NCI-H128 (cell line): ENCODE results near the gene LIPK.
"Not testable (repeated sequence)": the region's sequence is repeated elsewhere in the genome, so short reads cannot be mapped to it uniquely, and the experiment has no call there.

ENCODE experiments used
- DNase-seq: peaks from one replicate; lab custom pipeline; 2025; ENCODE audit not compliant: unreplicated experiment; lab: John Stamatoyannopoulos, UW

Gene LIPK, protein sequence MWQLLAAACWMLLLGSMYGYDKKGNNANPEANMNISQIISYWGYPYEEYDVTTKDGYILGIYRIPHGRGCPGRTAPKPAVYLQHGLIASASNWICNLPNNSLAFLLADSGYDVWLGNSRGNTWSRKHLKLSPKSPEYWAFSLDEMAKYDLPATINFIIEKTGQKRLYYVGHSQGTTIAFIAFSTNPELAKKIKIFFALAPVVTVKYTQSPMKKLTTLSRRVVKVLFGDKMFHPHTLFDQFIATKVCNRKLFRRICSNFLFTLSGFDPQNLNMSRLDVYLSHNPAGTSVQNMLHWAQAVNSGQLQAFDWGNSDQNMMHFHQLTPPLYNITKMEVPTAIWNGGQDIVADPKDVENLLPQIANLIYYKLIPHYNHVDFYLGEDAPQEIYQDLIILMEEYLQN

DNA sequence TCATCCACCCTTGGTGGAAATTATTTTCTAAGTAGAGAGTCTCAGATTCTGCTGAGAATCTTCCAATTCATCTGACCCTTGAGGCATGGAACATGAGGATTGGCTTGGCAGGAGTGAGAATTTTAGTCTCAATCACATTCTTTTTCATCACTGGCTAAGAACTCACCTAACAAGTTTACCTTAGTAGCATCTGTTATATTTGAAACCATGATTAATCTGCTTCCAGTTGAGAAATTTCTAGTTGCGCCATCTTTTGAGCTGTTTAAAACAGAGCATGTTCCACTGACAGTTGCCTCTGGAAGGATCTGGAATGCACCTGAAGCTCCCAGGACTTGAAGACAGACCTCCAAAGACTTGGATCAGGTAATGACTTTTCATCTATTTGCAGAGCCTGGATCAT lies at the start of gene LIPK:
Gene LIPK (plus strand): TSS at position 292 of the 400 bp plus-strand sequence. CDS start 18,295 bp downstream, outside the sequence.
- DNase-seq = no peak

DNA sequence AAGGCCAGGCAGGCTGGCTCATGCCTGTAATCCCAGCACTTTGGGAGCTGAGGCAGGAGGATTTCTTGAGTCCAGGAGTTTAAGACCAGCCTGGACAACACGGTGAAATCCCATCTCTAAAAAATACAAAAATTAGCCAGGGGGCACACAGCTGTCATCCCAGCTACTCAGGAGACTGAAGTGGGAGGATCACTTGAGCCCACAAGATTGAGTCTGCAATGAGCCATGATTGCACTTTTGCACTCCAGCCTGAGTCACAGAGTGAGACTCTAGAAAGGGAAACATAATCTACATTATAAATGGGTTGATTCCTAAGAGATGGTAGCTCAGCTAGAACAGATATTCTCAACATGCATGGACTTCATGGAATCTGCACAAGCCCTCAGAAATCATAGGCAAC lies 48.1 kb upstream of the LIPK start:
- DNase-seq = no peak

GRCh38 chr10:88659725-88660597 lies 46.1 kb upstream of the LIPK start:
- DNase-seq = no peak

DNA sequence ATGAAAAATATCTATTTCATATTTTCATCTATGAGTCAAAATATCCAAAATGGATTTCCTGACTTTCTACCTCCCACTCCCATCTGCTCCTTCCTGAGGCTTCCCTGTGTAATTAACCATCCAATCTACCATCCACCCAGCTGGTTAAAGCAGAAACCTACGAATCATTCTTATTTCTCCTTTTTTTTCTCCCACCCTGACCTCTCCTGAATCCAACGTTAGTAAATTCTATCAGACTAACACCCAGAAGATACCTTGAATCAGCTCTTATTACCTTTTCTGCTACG lies 45.5 kb upstream of the LIPK start:
- no peak for DNase-seq

- no peak for DNase-seq
These were observed 45.0 kb upstream of the LIPK start for GRCh38 chr10:88661018-88661417.

- DNase-seq = no peak
These were observed 44.5 kb upstream of the LIPK start for GRCh38 chr10:88661577-88661976.

DNA sequence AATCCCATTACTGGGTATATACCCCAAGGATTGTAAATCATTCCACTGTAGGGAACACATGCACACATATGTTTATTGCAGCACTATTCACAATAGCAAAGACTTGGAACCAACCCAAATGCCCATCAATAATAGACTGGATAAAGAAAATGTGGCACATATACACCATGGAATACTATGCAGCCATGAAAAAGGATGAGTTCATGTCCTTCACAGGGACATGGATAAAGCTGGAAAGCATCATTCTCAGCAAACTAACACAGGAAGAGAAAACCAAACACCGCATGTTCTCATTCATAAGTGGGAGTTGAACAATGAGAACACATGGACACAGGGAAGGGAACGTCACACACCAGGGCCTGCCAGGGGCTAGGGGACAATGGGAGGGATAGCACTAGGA lies 42.9 kb upstream of the LIPK start:
- DNase-seq = not testable (repeated sequence)

DNA sequence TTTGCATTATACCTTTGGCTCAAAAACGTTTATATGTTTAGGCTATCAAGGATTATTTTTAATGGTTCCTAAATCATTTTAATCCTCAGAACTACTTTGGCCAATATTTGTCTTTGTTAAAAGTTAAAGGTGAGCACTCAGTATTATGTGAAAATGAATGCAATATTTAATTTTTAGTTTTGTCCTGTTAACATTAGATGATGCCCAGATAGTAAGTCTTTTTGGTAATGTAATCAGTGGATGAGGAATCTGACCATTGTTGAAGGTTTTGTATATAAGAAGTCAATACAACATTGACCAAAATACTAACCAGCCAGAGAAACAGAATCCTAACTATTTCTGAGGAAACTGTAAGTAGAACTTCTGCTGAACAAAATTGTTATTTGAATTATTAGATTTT lies 41.9 kb upstream of the LIPK start, which contains the start of gene LIPF:
Gene LIPF (plus strand): TSS at position 301 of the 400 bp plus-strand sequence. CDS start 2,856 bp downstream, outside the sequence.
- no peak for DNase-seq

- DNase-seq = no peak
These were observed 37.6 kb upstream of the LIPK start for GRCh38 chr10:88668465-88668864.

- no peak for DNase-seq
These were observed 35.6 kb upstream of the LIPK start for GRCh38 chr10:88670497-88670896.

- DNase-seq = no peak
These were observed 34.0 kb upstream of the LIPK start for GRCh38 chr10:88672041-88672440.

GRCh38 chr10:88676283-88677060 lies 29.6 kb upstream of the LIPK start:
- DNase-seq = no peak

- no peak for DNase-seq
These were observed 25.1 kb upstream of the LIPK start for GRCh38 chr10:88680958-88681357.

- DNase-seq = no peak
These were observed 23.6 kb upstream of the LIPK start for GRCh38 chr10:88682491-88682890.

DNA sequence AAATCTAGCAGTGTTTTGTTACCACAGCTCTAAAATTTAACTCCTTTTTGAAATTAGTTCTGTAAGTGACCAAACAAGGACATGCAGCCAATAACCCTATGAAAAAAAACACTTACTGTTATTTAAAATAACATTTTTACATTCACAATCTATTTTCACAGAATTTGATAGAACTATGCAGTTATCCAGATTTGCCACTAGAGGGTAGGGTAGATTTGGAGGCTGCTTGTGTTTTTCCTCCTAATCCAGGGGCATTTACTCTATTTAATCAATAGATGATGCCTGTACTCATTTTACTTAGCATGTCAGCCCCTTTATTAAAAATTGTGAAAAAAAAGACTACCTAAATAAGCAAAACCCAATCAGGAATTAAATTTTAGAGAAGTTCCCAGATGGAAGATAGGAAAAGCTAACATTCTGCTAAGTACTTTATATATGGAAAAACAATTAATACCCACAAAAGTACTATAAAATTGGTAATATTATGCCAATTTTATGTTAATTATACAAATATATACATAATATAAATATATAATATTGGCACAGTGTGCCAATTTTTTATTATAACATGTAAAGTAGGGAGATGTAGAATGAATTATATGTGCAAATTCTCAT lies 18.1 kb upstream of the LIPK start:
- DNase-seq = no peak

DNA sequence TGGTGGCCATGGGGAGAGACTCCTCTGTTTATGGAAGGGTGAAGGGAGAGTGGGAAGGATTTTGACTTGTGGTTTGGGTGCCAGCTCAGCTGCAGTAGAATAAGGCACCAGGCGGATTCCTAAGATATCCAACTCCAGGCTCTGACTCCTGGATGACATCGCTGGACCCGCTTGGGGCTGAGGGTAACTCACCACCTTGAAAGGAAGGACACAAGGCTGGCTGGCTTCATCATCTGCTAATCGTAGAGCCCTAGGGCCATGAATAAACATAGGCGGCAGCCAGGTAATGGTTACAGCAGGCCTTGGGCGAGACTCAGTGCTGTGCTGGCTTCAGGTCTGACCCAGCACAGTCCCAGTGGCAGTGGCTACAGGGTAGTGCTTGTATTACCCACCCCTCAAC lies 16.7 kb upstream of the LIPK start:
- no peak for DNase-seq

- no peak for DNase-seq
These were observed 12.5 kb upstream of the LIPK start for GRCh38 chr10:88693392-88694020.

DNA sequence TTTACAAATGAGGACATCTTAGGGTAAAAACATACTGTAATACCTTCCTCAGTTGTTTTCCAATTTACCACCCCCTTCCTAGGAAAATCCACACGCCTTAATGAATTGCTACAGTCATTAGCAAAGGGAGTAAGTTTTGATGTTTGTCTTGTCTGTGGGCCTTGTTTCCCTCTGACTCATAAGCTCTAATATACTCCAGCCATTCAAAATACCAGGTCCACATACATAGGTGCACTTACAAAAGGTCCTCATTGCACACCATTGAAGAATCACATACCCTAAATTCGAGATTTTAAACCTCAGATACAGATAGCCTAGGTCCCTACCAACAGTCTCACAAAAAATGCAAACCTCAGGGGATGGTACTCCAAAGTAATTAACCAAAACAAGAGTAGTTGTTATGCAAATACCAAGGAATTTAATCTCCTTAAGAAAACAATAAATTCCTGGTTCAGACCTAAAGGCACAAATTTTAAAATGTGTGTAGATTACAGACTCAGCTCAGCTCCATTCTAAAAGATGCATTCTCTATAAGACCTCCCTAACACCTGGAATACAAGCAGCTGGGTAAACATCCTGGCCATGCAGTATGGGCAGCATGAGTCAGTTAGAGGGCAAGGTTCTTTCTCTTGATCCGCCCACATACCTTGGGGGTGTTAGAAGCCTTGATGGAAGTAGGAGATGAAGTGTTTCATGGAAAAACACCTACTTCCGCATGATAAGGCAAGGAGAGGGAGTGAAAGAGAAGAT lies 3.0 kb upstream of the LIPK start:
- no peak for DNase-seq

DNA sequence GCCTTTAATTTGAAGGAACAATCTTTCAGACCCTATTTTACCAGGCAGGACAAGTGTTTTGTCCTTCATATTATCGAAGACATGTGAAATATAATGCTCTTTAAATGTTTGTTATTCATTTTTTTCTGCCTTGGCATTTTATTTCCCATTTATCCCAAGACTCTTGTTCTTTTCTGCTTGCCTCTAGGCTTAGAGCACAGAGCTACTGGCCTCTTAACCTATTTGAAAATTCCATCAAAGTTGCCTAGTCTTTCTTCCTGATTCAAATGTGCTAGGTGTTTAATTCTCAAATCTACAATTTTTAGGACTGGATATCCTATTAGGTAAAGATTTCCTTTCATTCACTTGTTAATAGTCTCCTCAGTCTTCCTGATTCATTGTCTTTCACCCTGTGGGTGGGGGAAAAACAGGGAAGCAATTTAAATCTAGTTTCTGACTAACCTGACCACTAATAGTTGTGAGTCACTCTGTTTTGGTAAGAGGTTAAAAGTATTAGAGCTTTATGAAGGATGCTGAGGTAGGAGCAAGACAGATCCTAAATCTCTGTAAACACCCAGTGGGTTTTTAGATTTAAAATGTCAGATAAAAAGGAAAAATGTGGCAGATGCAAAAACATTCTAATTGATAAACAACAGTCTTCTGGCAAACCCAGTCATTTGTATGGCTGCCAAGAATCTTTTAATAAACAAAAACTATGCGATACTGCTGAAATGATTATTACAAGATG lies 1.5 kb downstream of the LIPK start:
- DNase-seq = no peak
